Mesenchymal stem cell (in vitro differentiated cells and primary cell): Measurements from ENCODE around the gene BMAL2.

Experiments
- DNase-seq: peaks from one replicate; pipeline ENCODE4 v3.0.0-alpha.2; 2013
- H2AFZ ChIP-seq: one replicate; pipeline ENCODE4 v1.6.1; 2013; ENCODE audit warnings: low read depth, mild to moderate bottlenecking, control low read depth, inconsistent platforms, low read length, moderate library complexity
- H2AK5ac ChIP-seq: 2 replicates; pipeline ENCODE4 v1.6.1; 2013; ENCODE audit warnings: low read length, moderate library complexity, mild to moderate bottlenecking, inconsistent platforms; ENCODE audit not compliant: severe bottlenecking
- H2BK120ac ChIP-seq: one replicate; pipeline ENCODE4 v1.6.1; 2013; ENCODE audit warnings: low read depth, mild to moderate bottlenecking, inconsistent platforms, low read length, moderate library complexity
- H2BK12ac ChIP-seq, 2 experiments: one replicate each; pipeline ENCODE4 v1.6.1; 2013; ENCODE audit warnings: inconsistent platforms in 2 of 2, low read length in 2 of 2, mild to moderate bottlenecking in 2 of 2, moderate library complexity in 2 of 2, control low read depth in 1 of 2
- H2BK15ac ChIP-seq: one replicate; pipeline ENCODE4 v1.6.1; 2013; ENCODE audit warnings: mild to moderate bottlenecking, low read depth, inconsistent platforms; ENCODE audit not compliant: poor library complexity, severe bottlenecking
- H2BK5ac ChIP-seq: 2 replicates; pipeline ENCODE4 v1.6.1; 2013; ENCODE audit warnings: low read depth, mild to moderate bottlenecking, low read length, control low read depth, inconsistent platforms; ENCODE audit not compliant: poor library complexity, severe bottlenecking
- H3K14ac ChIP-seq, 2 experiments: one replicate each; pipeline ENCODE4 v1.6.1; 2013; ENCODE audit warnings: inconsistent platforms in 2 of 2, low read length in 2 of 2, control low read depth in 1 of 2, mild to moderate bottlenecking in 1 of 2, moderate library complexity in 1 of 2
- H3K18ac ChIP-seq, 2 experiments: one replicate each; pipeline ENCODE4 v1.6.1; 2013; ENCODE audit warnings: inconsistent platforms in 2 of 2, low read length in 2 of 2, control low read depth in 1 of 2, low read depth in 1 of 2, mild to moderate bottlenecking in 1 of 2
- H3K23ac ChIP-seq, 2 experiments: one replicate each; pipeline ENCODE4 v1.6.1; 2013; ENCODE audit warnings: inconsistent platforms in 2 of 2, low read length in 2 of 2, mild to moderate bottlenecking in 2 of 2, moderate library complexity in 2 of 2, control low read depth in 1 of 2
- H3K27ac ChIP-seq: 2 replicates; pipeline ENCODE4 v1.5.1; 2013; ENCODE audit warnings: mild to moderate bottlenecking, moderate library complexity, low read length, control low read depth, inconsistent platforms; ENCODE audit not compliant: poor library complexity, severe bottlenecking
- H3K27me3 ChIP-seq, 2 experiments: 2 replicates each; pipeline versions ENCODE4 v1.6.1 to v1.7.0; 2013; ENCODE audit warnings: low read length in 2 of 2, mild to moderate bottlenecking in 2 of 2, moderate library complexity in 2 of 2, control low read depth in 1 of 2, inconsistent platforms in 1 of 2; ENCODE audit not compliant: control insufficient read depth in 1 of 2, insufficient read depth in 1 of 2
- H3K36me3 ChIP-seq, 2 experiments: 2 replicates each; pipeline versions ENCODE4 v1.6.1 to v1.7.0; 2013; ENCODE audit warnings: low read length in 2 of 2, control low read depth in 1 of 2, inconsistent platforms in 1 of 2, low read depth in 1 of 2, mild to moderate bottlenecking in 1 of 2; ENCODE audit not compliant: insufficient read depth in 2 of 2, control insufficient read depth in 1 of 2
- H3K4ac ChIP-seq, 2 experiments: one replicate each; pipeline ENCODE4 v1.6.1; 2013; ENCODE audit warnings: inconsistent platforms in 2 of 2, low read length in 2 of 2, mild to moderate bottlenecking in 2 of 2, moderate library complexity in 2 of 2, control low read depth in 1 of 2, low read depth in 1 of 2
- H3K4me1 ChIP-seq: 2 replicates; pipeline ENCODE4 v1.6.1; 2013; ENCODE audit warnings: low read depth, low read length, control low read depth; ENCODE audit not compliant: control insufficient read depth, insufficient read depth
- H3K4me2 ChIP-seq: 2 replicates; pipeline ENCODE4 v1.6.1; 2013; ENCODE audit warnings: low read length, mild to moderate bottlenecking, inconsistent platforms; ENCODE audit not compliant: poor library complexity, severe bottlenecking
- H3K4me3 ChIP-seq, 2 experiments: 2 replicates each; pipeline versions ENCODE4 v1.5.1 to v1.7.0; 2013; ENCODE audit warnings: low read length in 2 of 2, mild to moderate bottlenecking in 2 of 2, control low read depth in 1 of 2, low read depth in 1 of 2; ENCODE audit not compliant: insufficient read depth in 1 of 2
- H3K79me1 ChIP-seq: replicated peaks from 2 replicates; pipeline ENCODE4 v1.6.1; 2013; ENCODE audit warnings: mild to moderate bottlenecking, control low read depth, low read length, inconsistent platforms; ENCODE audit not compliant: poor library complexity, severe bottlenecking
- H3K9ac ChIP-seq: 2 replicates; pipeline ENCODE4 v1.7.0; 2013; ENCODE audit warnings: mild to moderate bottlenecking, low read length, moderate library complexity
- H3K9me3 ChIP-seq: 2 replicates; pipeline ENCODE4 v1.7.0; 2013; ENCODE audit warnings: mild to moderate bottlenecking, low read length; ENCODE audit not compliant: control insufficient read depth
- H4K8ac ChIP-seq: one replicate; pipeline ENCODE4 v1.6.1; 2013; ENCODE audit warnings: inconsistent platforms, mild to moderate bottlenecking, low read length, moderate library complexity
- H4K91ac ChIP-seq: one replicate; pipeline ENCODE4 v1.6.1; 2013; ENCODE audit warnings: mild to moderate bottlenecking, low read length, inconsistent platforms
- WGBS: methylation state at CpG from one replicate; pipeline ENCODE4 v1.1.7; 2013; ENCODE audit warnings: mixed read lengths; 5-methylcytosine and 5-hydroxymethylcytosine counted together

BMAL2 gene

GRCh38 chr12:27305673-27306456 lies 26.8 kb upstream of the BMAL2 start:
- Histone ChIP-seq H3K23ac (no peak overlapping the region), H2BK120ac (no peak overlapping the region), H2AK5ac (no peak overlapping the region), H3K9me3 (no peaks in the 10 kb centered on the region), H3K4me3 (no peak overlapping the region), H3K27ac (no peak overlapping the region), H2AFZ (no peak overlapping the region), H4K8ac (no peak overlapping the region), H3K27me3 (no peaks in the 10 kb centered on the region), H3K4me2 (no peak overlapping the region), H3K79me1 (peaks cover 2% of the 10 kb centered on the region), H3K9ac (peak overlapping the region; percentile 53), H2BK12ac (no peak overlapping the region), H2BK15ac (no peak overlapping the region), H3K36me3 (peaks cover 0 to 53% of the 10 kb centered on the region in 2 experiments), H3K14ac (no peak overlapping the region), H3K4me1 (peaks cover 3% of the 10 kb centered on the region), H4K91ac (no peak overlapping the region), H3K18ac (no peak overlapping the region), H3K4ac (no peak overlapping the region), H2BK5ac (no peak overlapping the region)
- WGBS: no CpG with 5 or more reads among the region's 1 CpG
- DNase-seq: peak; percentile 58

- no peak overlapping the region for H4K8ac ChIP-seq
- no peaks in the 10 kb centered on the region for H3K9me3 ChIP-seq
- H4K91ac ChIP-seq: no peak overlapping the region
- H3K36me3 ChIP-seq: peaks cover 0 to 47% of the 10 kb centered on the region in 2 experiments
- H3K4me1 ChIP-seq: no peaks in the 10 kb centered on the region
- no peak overlapping the region for H3K4ac ChIP-seq
- 96% methylated on average over 2 of the region's 2 CpGs for WGBS
- no peak overlapping the region for H3K23ac ChIP-seq
- H3K27ac ChIP-seq: no peak overlapping the region
- H2AK5ac ChIP-seq: no peak overlapping the region
- peaks cover 2% of the 10 kb centered on the region for H3K79me1 ChIP-seq
- no peaks in the 10 kb centered on the region for H3K27me3 ChIP-seq
- H3K9ac ChIP-seq: no peak overlapping the region
- no peak overlapping the region for H2BK120ac ChIP-seq
- no peak overlapping the region for H3K18ac ChIP-seq
- H2BK12ac ChIP-seq: no peak overlapping the region
- no peak overlapping the region for H2AFZ ChIP-seq
- H3K14ac ChIP-seq: no peak overlapping the region
- H2BK15ac ChIP-seq: no peak overlapping the region
- H3K4me3 ChIP-seq: no peak overlapping the region
- no peak for DNase-seq
- H2BK5ac ChIP-seq: no peak overlapping the region
- no peak overlapping the region for H3K4me2 ChIP-seq
These were observed 23.2 kb upstream of the BMAL2 start for GRCh38 chr12:27309293-27309994.

- Histone ChIP-seq H4K8ac (no peak overlapping the region), H3K36me3 (peaks cover 0 to 50% of the 10 kb centered on the region in 2 experiments), H3K4me3 (no peak overlapping the region), H2AK5ac (no peak overlapping the region), H2BK120ac (no peak overlapping the region), H3K27me3 (no peaks in the 10 kb centered on the region), H3K4me1 (no peaks in the 10 kb centered on the region), H3K79me1 (peaks cover 2% of the 10 kb centered on the region), H3K18ac (no peak overlapping the region), H4K91ac (no peak overlapping the region), H3K9me3 (no peaks in the 10 kb centered on the region), H3K27ac (no peak overlapping the region), H3K4me2 (no peak overlapping the region), H2BK12ac (no peak overlapping the region), H3K4ac (no peak overlapping the region), H2AFZ (no peak overlapping the region), H3K9ac (no peak overlapping the region), H3K14ac (no peak overlapping the region), H3K23ac (no peak overlapping the region), H2BK5ac (no peak overlapping the region), H2BK15ac (no peak overlapping the region)
- no peak for DNase-seq
- 97% methylated on average over 1 of the region's 1 CpG for WGBS
These were observed 22.7 kb upstream of the BMAL2 start for GRCh38 chr12:27309995-27310315.

- Histone ChIP-seq H2BK12ac (no peak overlapping the region), H3K27me3 (no peaks in the 10 kb centered on the region), H3K14ac (no peak overlapping the region), H2AK5ac (no peak overlapping the region), H4K91ac (no peak overlapping the region), H2BK15ac (no peak overlapping the region), H2BK5ac (no peak overlapping the region), H2AFZ (no peak overlapping the region), H3K4me2 (no peak overlapping the region), H3K36me3 (peaks cover 5 to 61% of the 10 kb centered on the region in 2 experiments), H3K79me1 (no peaks in the 10 kb centered on the region), H2BK120ac (no peak overlapping the region), H3K4ac (no peak overlapping the region), H3K18ac (no peak overlapping the region), H4K8ac (no peak overlapping the region), H3K27ac (no peak overlapping the region), H3K9ac (no peak overlapping the region), H3K4me3 (no peak overlapping the region), H3K23ac (no peak overlapping the region), H3K9me3 (no peaks in the 10 kb centered on the region), H3K4me1 (peaks cover 3% of the 10 kb centered on the region)
- WGBS: 100% methylated on average over 1 of the region's 1 CpG
- no peak for DNase-seq
These were observed 15.7 kb upstream of the BMAL2 start for GRCh38 chr12:27316947-27317346.
